B cell (primary cell): Measurements from ENCODE around the gene RAP1GAP2. TPM values are rescaled to one million over a fixed set of nuclear protein-coding genes. Genes with fewer than 3 reads are reported as not detected.

Source experiments
- ATAC-seq: fragments of 200-7000 bp; cut with Tn5 transposase; one replicate; pipeline ENCODE4 v1.10.0; 2021; ENCODE audit warnings: low read depth, mild to moderate bottlenecking, moderate number of reproducible peaks, moderate library complexity
- CTCF ChIA-PET: fragments of 350-600 bp; sonication (Branson Sonifier 250); formaldehyde crosslinking; loops from one replicate; lab custom pipeline; 2021; ENCODE audit warnings: antibody characterized with exemption, inconsistent platforms; lab: Charles Lee
- POLR2A ChIA-PET: fragments of 350-600 bp; sonication (Branson Sonifier 250); formaldehyde crosslinking; loops from one replicate; lab custom pipeline; 2021; ENCODE audit warnings: antibody characterized with exemption; lab: Charles Lee
- DNase-seq: peaks from one replicate; pipeline ENCODE4 v3.0.0; 2013
- H2AFZ ChIP-seq: 2 replicates; pipeline ENCODE4 v1.6.1; 2012; ENCODE audit warnings: mild to moderate bottlenecking, low read depth, low read length; ENCODE audit not compliant: insufficient read depth, poor library complexity, severe bottlenecking
- H3K27ac ChIP-seq, 2 donors: 1 replicate in 1 of 2; 2 replicates in 1 of 2; pipeline ENCODE4 v1.5.1; 2012 to 2013; ENCODE audit warnings: low read length in 2 of 2, mild to moderate bottlenecking in 2 of 2, moderate library complexity in 1 of 2
- H3K27me3 ChIP-seq, 4 experiments: fragments of 200-600 bp in 1 of 4; sonication (generic) in 1 of 4; replicated peaks in 1 of 4; 1 replicate in 2 of 4; 2 replicates in 2 of 4; pipeline versions ENCODE4 v1.6.1 to v1.7.0; 2013 to 2016; ENCODE audit warnings: low read length in 3 of 4, mild to moderate bottlenecking in 2 of 4, mixed read lengths in 1 of 4, moderate library complexity in 1 of 4; ENCODE audit not compliant: insufficient read depth in 4 of 4, control insufficient read depth in 3 of 4; ENCODE audit errors: control extremely low read depth in 1 of 4
- H3K36me3 ChIP-seq, 2 experiments: replicated peaks in 1 of 2; 1 replicate in 1 of 2; 2 replicates in 1 of 2; pipeline versions ENCODE4 v1.6.1 to v1.7.1; 2013; ENCODE audit warnings: low read length in 1 of 2; ENCODE audit not compliant: insufficient read depth in 2 of 2, control insufficient read depth in 1 of 2; ENCODE audit errors: control extremely low read depth in 1 of 2, extremely low read depth in 1 of 2
- H3K4me1 ChIP-seq, 2 donors: fragments of 200-600 bp in 1 of 2; sonication (generic) in 1 of 2; 1 replicate in 1 of 2; 2 replicates in 1 of 2; pipeline versions ENCODE4 v1.5.1 to v1.6.1; 2013 to 2017; ENCODE audit warnings: low read length in 2 of 2; ENCODE audit not compliant: control insufficient read depth in 2 of 2, insufficient read depth in 2 of 2
- H3K4me2 ChIP-seq: replicated peaks from 2 replicates; pipeline ENCODE3; 2012; ENCODE audit warnings: mild to moderate bottlenecking, low read depth, low read length; ENCODE audit not compliant: poor library complexity, severe bottlenecking
- H3K4me3 ChIP-seq, 5 experiments: fragments of 200-600 bp in 1 of 5; sonication (generic) in 1 of 5; 1 replicate in 3 of 5; 2 replicates in 2 of 5; pipeline versions ENCODE4 v1.5.1 to v1.7.0; 2011 to 2016; ENCODE audit warnings: low read length in 4 of 5, mild to moderate bottlenecking in 4 of 5, low read depth in 2 of 5, control low read depth in 1 of 5, moderate library complexity in 1 of 5; ENCODE audit not compliant: insufficient read depth in 1 of 5; ENCODE audit errors: control extremely low read depth in 1 of 5, extremely low read depth in 1 of 5
- H3K79me2 ChIP-seq: fragments of 200-600 bp; sonication (generic); one replicate; pipeline ENCODE4 v1.6.0; 2016; ENCODE audit warnings: low read length; ENCODE audit not compliant: control insufficient read depth, insufficient read depth
- H3K9ac ChIP-seq: fragments of 200-600 bp; sonication (generic); 2 replicates; pipeline ENCODE4 v1.6.1; 2017; ENCODE audit warnings: mild to moderate bottlenecking, low read length, moderate library complexity
- H3K9me3 ChIP-seq, 3 donors: one replicate each; pipeline versions ENCODE4 v1.6.1 to v1.7.1; 2013; ENCODE audit warnings: low read length in 2 of 3; ENCODE audit not compliant: control insufficient read depth in 2 of 3, insufficient read depth in 1 of 3; ENCODE audit errors: control extremely low read depth in 1 of 3
- H4K20me1 ChIP-seq: 2 replicates; pipeline ENCODE4 v1.6.0; 2012; ENCODE audit warnings: mild to moderate bottlenecking, low read length; ENCODE audit not compliant: insufficient read depth, control insufficient read depth, poor library complexity, severe bottlenecking
- H3K27ac Mint-ChIP-seq: one replicate; pipeline ENCODE4 v1.8.0; 2021; ENCODE audit warnings: mixed read lengths
- H3K27me3 Mint-ChIP-seq: one replicate; pipeline ENCODE4 v1.8.0; 2021; ENCODE audit warnings: mixed read lengths
- H3K4me1 Mint-ChIP-seq: one replicate; pipeline ENCODE4 v1.8.0; 2021; ENCODE audit warnings: mixed read lengths
- H3K4me3 Mint-ChIP-seq: one replicate; pipeline ENCODE4 v1.8.0; 2021; ENCODE audit warnings: mixed read lengths
- H3K9me3 Mint-ChIP-seq: one replicate; pipeline ENCODE4 v1.8.0; 2022; ENCODE audit warnings: mixed read lengths; ENCODE audit not compliant: insufficient read depth
- EZH2 ChIP-seq: IDR thresholded peaks from 2 replicates; pipeline ENCODE4 v1.6.1; 2012; ENCODE audit warnings: borderline replicate concordance, low read depth, mild to moderate bottlenecking, moderate library complexity, low read length; ENCODE audit not compliant: insufficient read depth, poor library complexity, severe bottlenecking
- WGBS: methylation state at CpG from one replicate; pipeline ENCODE4 v1.1.5; 2013; ENCODE audit warnings: missing lambda C conversion rate; ENCODE audit not compliant: insufficient coverage; 5-methylcytosine and 5-hydroxymethylcytosine counted together
- intact Hi-C: fragments of 100-400 bp; cut with micrococcal nuclease; formaldehyde crosslinking; loops from one replicate; pipeline ENCODE4 v1.10.0; 2022
- polyA plus RNA-seq: library from polyadenylated mRNA; depleted of rRNA; stranded (reverse); fragments of >200 nt; gene quantifications from 2 replicates; pipeline ENCODE4 v1.2.3, GENCODE V29; 2012
- total RNA-seq, 2 donors: library from RNA; stranded (reverse); fragments of 120-200 nt in 1 of 2; gene quantifications; 1 replicate in 1 of 2; 2 replicates in 1 of 2; pipeline versions ENCODE4 v1.2.3 to v1.2.4, GENCODE V29; 2013 to 2022
- TF ChIP-seq, protein P1 (sequence below): fragments of 200-600 bp; IDR thresholded peaks from one replicate; pipeline ENCODE4 v1.8.0; 2022; ENCODE audit warnings: antibody characterized with exemption, mild to moderate bottlenecking

The RAP1GAP2 gene
- total and polyA plus RNA-seq, 2 donors (not counting 1 experiment from before 2014, with no cell fraction given) = 14.9 to 16.4 TPM

DNA sequence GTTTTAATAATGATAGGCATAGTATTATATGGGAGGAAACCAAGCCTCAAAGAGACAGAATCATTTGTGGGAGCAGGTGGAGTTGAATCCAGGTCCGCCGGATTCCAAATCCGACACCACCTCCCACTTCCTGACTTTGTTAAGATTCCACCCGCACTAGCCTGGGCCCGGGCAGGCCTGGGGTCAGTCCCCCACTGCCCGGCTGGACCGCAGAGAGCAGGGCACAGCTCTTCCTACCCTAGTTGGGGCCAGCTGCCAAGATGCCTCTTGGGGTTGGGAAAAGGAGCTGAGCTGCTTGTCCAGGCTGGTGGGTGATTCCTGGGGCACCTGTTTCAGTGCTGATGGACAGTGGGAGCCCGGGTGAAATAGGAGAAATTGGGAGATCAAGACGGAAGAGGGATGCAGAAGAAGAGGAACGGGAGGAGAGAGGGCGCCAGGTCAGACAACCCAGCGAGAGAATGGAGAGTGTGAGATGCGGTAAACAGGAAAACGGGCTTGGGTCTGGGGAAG lies 213.2 kb downstream of the RAP1GAP2 start:
- peaks cover 0 to 39% of the 10 kb centered on the region in 2 experiments for H3K36me3 ChIP-seq
- H3K4me3 Mint-ChIP-seq = no peak overlapping the region

DNA sequence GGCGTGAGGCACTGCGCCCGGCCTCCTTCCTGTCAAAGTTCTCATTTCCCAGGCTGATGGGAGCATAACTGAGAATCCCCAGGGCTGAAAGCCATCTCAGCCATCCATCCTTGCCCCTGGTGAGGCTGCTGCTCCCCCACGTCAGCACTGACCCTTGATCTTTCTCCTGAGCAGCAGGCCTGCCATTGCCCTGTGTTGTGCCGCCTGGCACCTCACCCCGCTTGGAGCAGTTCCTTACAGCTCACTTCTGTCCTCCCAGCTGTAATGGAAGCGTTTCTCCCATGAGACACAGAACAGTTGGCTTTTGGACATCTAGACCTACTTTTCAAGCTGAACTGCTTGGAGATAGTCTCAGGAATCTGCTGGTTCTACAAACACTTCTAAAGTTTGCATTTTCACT lies 215.7 kb downstream of the RAP1GAP2 start:
- H4K20me1 ChIP-seq = no peaks in the 10 kb centered on the region
- H3K27ac Mint-ChIP-seq = no peak overlapping the region
- H3K9me3 ChIP-seq = no peaks in the 10 kb centered on the region
- no peaks in the 10 kb centered on the region for H3K27me3 ChIP-seq
- no peak overlapping the region for H3K4me2 ChIP-seq
- no peak for DNase-seq
- H3K36me3 ChIP-seq = peaks cover 0 to 51% of the 10 kb centered on the region in 2 experiments
- H3K27me3 Mint-ChIP-seq = no peaks in the 10 kb centered on the region
- intact Hi-C loops = loop anchor here (5.0 kb wide), 1 partner anchor 595 kb away; no protein-coding TSS in a partner anchor
- no peak overlapping the region for H3K4me3 Mint-ChIP-seq
- H3K79me2 ChIP-seq = no peaks in the 10 kb centered on the region
- 98% methylated on average over 7 of the region's 7 CpGs for WGBS
- CTCF ChIA-PET = interaction anchor here (0.6 to 14.3 kb wide), 26 partner anchors 9 to 629 kb away, joined by 3 to 370 read pairs (median 5); partner anchors contain the start of gene PAFAH1B1
- no peak overlapping the region for H3K4me3 ChIP-seq
- no peaks in the 10 kb centered on the region for H3K9me3 Mint-ChIP-seq
- H3K27ac ChIP-seq = no peak overlapping the region
- H3K4me1 Mint-ChIP-seq = peaks cover 3% of the 10 kb centered on the region
- no peak for ATAC-seq
- H2AFZ ChIP-seq = no peak overlapping the region
- TF ChIP-seq, protein P1, sequence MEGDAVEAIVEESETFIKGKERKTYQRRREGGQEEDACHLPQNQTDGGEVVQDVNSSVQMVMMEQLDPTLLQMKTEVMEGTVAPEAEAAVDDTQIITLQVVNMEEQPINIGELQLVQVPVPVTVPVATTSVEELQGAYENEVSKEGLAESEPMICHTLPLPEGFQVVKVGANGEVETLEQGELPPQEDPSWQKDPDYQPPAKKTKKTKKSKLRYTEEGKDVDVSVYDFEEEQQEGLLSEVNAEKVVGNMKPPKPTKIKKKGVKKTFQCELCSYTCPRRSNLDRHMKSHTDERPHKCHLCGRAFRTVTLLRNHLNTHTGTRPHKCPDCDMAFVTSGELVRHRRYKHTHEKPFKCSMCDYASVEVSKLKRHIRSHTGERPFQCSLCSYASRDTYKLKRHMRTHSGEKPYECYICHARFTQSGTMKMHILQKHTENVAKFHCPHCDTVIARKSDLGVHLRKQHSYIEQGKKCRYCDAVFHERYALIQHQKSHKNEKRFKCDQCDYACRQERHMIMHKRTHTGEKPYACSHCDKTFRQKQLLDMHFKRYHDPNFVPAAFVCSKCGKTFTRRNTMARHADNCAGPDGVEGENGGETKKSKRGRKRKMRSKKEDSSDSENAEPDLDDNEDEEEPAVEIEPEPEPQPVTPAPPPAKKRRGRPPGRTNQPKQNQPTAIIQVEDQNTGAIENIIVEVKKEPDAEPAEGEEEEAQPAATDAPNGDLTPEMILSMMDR = no peak
- no peak for TF ChIP-seq EZH2
- no peak overlapping the region for H3K9ac ChIP-seq
- H3K4me1 ChIP-seq = no peaks in the 10 kb centered on the region
- POLR2A ChIA-PET = interaction anchor here (1.6 kb wide), 1 partner anchor 197 kb away, joined by 5 read pairs; no protein-coding TSS in a partner anchor

More for the DNA sequence above, 213.2 kb downstream of the RAP1GAP2 start:
- WGBS = 88% methylated on average over 6 of the region's 14 CpGs
- no peak overlapping the region for H2AFZ ChIP-seq
- no peaks in the 10 kb centered on the region for H4K20me1 ChIP-seq
- H3K9ac ChIP-seq = no peak overlapping the region
- DNase-seq (no peak), ATAC-seq (no peak)
- H3K9me3 ChIP-seq = no peaks in the 10 kb centered on the region
- no peaks in the 10 kb centered on the region for H3K27me3 Mint-ChIP-seq
- H3K9me3 Mint-ChIP-seq = no peaks in the 10 kb centered on the region
- ChIA-PET POLR2A (interaction anchor here (0.5 kb wide), 1 partner anchor 156 kb away, joined by 5 read pairs; no protein-coding TSS in a partner anchor), CTCF (interaction anchor here (0.6 to 14.3 kb wide), 6 partner anchors 73 to 224 kb away, joined by 3 to 370 read pairs (median 4); no protein-coding TSS in a partner anchor)
- H3K4me3 ChIP-seq = no peak overlapping the region
- no peak overlapping the region for H3K27ac Mint-ChIP-seq
- no peak for TF ChIP-seq EZH2
- TF ChIP-seq, protein P1 = no peak
- no peaks in the 10 kb centered on the region for H3K27me3 ChIP-seq
- H3K27ac ChIP-seq = no peak overlapping the region
- H3K79me2 ChIP-seq = peaks cover 6% of the 10 kb centered on the region
- no peak overlapping the region for H3K4me2 ChIP-seq
- H3K4me1 Mint-ChIP-seq = peaks cover 12% of the 10 kb centered on the region
- intact Hi-C loops = no loop called here
- H3K4me1 ChIP-seq = peaks cover 12 to 14% of the 10 kb centered on the region in 2 donors
